Middle frontal gyrus (tissue), 1 donor: ENCODE data around the gene CDKN1A.
"Not testable (repeated sequence)": the region's sequence is repeated elsewhere in the genome, so short reads cannot be mapped to it uniquely, and the experiment has no call there.

Experiments
- DNase-seq: peaks from one replicate; pipeline ENCODE4 v3.0.0-alpha.2; 2015; ENCODE audit warnings: low spot score; ENCODE audit errors: extremely low spot score

Gene CDKN1A

GRCh38 chr6:36678488-36679042 lies at the start of gene CDKN1A:
CDKN1A (plus strand) TSS chr6:36678714; CDS start chr6:36684102, 5,388 bp downstream.
- peak; percentile 60 for DNase-seq

- no peak for DNase-seq
Observed at GRCh38 chr6:36629784-36630183, 48.7 kb upstream of the CDKN1A start.

- DNase-seq, result no peak
Observed at GRCh38 chr6:36631326-36632011, 47.0 kb upstream of the CDKN1A start.

- no peak for DNase-seq
Observed at GRCh38 chr6:36633370-36633769, 45.1 kb upstream of the CDKN1A start.

GRCh38 chr6:36633915-36634314 lies 44.6 kb upstream of the CDKN1A start:
- DNase-seq, result no peak

- no peak for DNase-seq
Observed at GRCh38 chr6:36634317-36635108, 44.0 kb upstream of the CDKN1A start.

- no peak for DNase-seq
Observed at GRCh38 chr6:36636283-36636682, 42.2 kb upstream of the CDKN1A start.

GRCh38 chr6:36636687-36637418 lies 41.7 kb upstream of the CDKN1A start:
- DNase-seq, result no peak

- no peak for DNase-seq
Observed at GRCh38 chr6:36638579-36638978, 39.9 kb upstream of the CDKN1A start.

- DNase-seq, result no peak
Observed at GRCh38 chr6:36639171-36639808, 39.2 kb upstream of the CDKN1A start.

GRCh38 chr6:36641543-36641942 lies 37.0 kb upstream of the CDKN1A start:
- no peak for DNase-seq

- no peak for DNase-seq
Observed at GRCh38 chr6:36642913-36643817, 35.3 kb upstream of the CDKN1A start.

- DNase-seq, result no peak
Observed at GRCh38 chr6:36643977-36644376, 34.5 kb upstream of the CDKN1A start.

- DNase-seq, result no peak
Observed at GRCh38 chr6:36649086-36649485, 29.4 kb upstream of the CDKN1A start.

GRCh38 chr6:36649701-36650484 lies 28.6 kb upstream of the CDKN1A start:
- DNase-seq, result no peak

GRCh38 chr6:36650848-36651478 lies 27.6 kb upstream of the CDKN1A start:
- DNase-seq, result no peak

GRCh38 chr6:36651659-36652379 lies 26.7 kb upstream of the CDKN1A start:
- DNase-seq, result no peak

- not testable (repeated sequence) for DNase-seq
Observed at GRCh38 chr6:36654469-36654868, 24.0 kb upstream of the CDKN1A start.
